GM21619 (cell line): ENCODE data around the gene CNKSR2.

Experiments used
- ATAC-seq: cut with Tn5 transposase; IDR thresholded peaks from one replicate; pipeline ENCODE4 v1.9.1; 2021; ENCODE audit not compliant: unreplicated experiment

CNKSR2 gene

DNA sequence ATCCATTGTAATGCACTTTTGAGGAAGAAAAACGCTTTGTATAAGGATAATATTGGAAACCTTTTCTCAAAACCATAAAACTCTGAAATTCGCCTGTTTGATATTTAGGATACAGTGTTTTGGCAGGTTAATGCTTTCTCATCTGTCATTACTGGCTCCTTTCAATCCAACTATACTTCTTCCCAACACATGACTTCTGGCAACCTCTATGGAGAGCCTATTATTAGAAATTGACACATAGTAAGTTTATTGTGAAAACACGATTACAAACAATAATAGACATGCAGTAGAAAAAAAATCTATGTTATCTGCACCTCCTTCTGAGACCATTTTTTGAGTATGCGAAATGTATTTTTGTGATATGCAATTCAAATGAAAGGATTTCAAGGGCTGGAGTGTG, 288.5 kb downstream of the CNKSR2 start:
- ATAC-seq, result no peak

DNA sequence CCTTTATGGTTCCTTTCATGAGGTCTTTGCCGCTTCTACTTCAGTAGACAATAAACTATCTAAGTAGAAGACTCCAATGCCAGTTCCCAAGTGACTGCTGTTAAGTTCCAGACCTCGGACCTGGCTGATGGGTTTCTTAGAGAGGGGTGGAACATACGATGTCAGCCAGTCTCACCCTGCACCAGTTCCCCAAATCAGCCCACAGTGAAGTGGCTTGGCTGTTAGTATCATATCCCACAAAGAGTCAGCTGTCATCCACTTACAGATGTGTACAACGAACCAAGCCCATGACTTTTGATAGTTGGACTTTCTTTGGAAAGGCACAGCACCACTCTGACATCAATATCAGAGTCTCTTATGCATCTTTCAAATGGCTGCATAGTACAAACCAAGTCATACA, 292.0 kb downstream of the CNKSR2 start:
- ATAC-seq, result no peak

DNA sequence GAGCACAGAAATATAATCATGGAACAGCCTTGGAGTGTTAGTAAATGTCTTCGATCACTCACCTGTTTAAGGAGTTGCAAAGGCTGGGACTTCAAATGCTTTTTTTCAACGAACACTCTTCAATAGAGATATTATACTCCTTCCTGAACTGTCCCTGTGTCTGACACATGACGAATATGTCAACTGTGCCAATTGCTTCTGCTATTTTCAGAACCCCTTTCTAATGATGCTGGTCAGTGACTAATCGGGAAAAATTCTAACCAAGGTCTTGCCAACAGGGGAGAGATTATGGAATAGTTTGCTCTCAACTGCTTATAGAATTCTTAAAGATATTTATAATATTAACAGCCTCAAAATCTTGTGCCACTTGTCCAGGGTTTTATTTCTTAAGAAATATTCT, 292.5 kb downstream of the CNKSR2 start:
- ATAC-seq, result no peak

DNA sequence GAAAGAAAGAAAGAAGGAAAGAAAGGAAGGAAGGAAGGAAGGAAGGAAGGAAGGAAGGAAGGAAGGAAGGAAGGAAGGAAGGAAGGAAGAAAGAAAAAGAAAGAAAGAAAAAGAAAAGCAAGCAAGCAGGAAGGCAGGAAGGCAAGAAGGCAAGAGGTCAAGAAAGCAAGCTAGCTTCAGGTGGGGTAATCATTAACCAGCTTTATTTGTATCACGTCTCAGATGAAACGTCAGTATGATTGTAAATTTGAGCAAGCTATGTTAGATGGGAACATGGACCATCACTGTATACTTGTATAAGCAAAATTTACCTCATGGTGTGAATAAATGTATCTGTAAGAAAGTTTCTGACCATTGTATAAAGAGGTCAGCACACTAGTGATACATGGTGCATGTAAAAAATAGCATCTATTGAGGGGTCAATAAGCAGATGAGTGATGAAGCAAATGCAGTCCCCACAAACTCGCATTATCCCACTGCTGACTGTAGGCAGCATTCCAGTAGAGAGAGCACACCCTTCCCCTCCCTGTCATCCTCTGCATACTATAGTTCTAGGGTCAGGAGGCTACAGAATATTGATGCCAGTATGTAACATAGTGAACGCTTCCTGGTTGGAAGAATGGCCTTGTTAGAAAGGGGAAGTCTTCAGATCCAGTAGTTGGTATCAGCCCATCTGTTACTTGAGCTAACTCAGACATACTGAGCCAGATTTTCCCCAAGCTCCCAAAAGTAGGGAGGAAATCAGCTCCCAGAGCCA, 300.4 kb downstream of the CNKSR2 start:
- no peak for ATAC-seq

DNA sequence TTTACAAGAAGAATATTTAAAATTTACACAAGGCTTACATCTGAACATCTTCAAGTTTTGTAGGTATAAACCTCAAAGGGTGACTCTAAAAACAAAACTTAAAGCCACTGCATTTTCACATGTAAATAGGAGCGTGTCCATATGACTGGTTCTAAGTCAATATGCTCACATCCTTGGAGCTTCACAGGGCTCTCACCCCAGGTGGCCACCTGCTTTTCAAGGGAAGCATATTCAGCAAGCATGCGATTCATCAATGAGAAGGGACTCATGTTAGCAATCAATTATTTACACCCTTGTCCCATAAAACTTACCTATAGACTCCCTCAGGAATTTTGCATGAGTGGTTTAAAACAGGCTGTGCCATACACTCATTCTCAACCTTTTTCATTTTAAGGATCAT, 301.7 kb downstream of the CNKSR2 start:
- no peak for ATAC-seq

DNA sequence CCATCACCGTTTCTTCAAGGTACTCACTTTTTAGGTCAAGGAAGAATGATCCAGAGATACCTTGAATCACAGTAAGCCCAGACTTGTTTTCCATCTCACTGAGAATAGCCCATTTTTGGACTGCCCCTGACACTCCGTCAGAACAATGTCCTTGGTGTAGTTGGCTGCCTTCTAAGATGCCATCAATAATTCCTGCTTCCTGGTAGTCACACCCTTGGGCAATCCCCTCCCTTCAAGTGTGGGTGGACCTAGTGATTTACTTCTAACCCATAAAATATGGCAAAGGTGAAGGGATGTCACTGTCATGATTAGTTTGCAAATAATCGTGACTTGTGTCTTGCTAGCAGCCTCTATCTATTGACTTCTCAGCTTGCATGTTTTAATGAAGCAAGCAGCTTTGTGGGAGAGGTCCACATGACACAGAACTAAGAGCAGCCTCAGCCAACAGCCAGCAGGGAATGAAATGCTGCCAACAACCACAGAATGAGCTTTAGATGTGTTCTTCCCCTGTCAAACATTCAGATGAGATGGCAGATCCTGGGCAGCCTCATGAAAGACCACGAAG, 303.9 kb downstream of the CNKSR2 start:
- no peak for ATAC-seq

DNA sequence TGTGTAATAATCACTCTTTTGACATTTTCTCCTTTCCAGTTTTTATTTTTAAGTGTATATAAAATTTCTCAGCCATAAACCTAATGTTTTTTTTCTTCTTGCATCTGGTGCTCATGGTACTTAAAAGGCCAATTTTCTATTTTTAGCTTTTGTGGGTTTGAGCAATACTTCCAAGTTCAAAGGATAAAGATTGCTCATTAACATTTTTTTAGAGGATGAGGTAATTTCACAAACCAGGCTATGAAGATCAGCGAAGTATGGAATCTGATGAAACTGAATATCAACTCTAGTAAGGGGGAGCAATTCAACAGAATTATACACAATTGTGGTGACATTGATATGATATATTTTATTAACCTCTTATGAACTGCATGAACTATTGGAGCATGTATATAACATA, 309.7 kb downstream of the CNKSR2 start:
- no peak for ATAC-seq

DNA sequence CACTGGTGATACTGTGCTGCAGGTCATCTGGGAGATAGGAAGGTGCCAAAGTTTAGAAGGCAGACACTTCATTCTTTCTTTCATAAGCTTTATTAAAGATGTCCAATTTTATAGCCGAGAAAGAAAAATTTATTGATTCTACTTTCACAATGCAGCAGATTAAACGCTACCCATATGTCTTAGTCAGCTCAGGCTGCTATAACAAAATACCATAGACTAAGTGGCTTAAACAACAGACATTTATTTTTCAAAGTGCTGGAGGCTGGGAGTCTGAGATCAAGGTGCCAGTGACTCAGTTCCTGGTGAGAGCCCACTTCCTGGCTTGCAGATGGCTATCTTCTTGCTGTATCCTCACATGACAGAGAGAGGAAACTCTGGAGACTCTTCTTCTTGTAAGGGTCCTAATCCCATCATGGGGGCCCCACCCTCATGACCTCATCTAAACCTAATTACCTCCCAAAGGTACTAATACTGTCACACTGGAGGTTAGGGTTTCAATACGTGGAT, 317.3 kb downstream of the CNKSR2 start:
- ATAC-seq, result no peak

DNA sequence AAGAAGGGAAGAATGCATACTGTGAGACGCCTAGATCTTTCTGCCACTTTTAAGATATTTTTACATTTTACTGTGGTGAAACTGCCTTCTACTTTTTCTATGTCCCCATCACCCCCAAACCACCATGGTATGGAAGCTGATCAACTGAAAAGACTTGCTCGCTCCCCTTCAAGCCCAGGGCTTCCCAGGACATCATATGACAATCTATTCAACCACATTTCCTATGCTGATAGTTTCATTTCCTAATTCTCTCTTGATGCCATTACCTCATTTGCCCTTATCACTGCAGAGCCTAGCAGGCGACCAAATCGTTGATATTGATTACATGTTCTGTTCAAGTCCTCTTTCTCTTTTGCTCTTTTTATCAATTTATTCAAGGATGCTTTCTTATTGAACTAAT, 324.1 kb downstream of the CNKSR2 start:
- ATAC-seq, result no peak

DNA sequence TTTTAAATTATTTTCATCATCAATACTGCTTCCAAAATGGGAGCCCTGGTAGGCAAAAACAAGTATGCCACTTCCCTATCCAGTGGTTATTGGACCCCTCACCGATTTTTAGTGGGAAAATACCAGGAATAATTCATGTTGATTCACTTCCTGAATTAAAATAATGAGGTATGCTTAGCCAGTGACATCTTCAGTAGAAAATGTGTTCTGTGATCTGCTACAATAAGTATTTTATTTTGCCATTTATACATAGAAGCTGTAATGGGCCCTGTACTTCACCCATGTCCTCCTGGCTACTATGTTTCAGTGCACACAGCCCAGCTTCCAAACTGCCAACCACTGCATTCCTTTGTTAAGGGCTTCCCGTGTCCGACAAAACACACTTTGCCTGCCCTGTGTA, 324.9 kb downstream of the CNKSR2 start:
- ATAC-seq, result no peak

DNA sequence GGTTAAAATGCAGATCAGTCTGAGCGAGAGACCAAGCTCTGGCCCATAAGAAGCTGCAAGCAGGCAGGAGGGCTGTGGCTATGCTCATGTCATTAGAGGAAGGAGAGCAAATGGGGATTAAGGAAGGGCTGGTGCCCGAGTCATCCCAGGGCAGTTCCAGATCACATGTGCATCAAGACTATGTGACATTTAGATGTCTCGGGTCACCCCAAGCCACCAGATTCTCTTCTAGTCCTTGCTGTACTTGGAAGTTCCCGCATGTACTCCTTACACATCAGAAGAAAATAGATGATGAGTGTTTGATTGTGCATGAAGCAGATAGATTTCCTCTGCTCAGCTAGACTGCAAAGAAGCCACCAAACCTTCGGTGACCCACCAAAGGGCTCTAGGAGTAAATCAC, 326.1 kb downstream of the CNKSR2 start:
- ATAC-seq, result no peak

DNA sequence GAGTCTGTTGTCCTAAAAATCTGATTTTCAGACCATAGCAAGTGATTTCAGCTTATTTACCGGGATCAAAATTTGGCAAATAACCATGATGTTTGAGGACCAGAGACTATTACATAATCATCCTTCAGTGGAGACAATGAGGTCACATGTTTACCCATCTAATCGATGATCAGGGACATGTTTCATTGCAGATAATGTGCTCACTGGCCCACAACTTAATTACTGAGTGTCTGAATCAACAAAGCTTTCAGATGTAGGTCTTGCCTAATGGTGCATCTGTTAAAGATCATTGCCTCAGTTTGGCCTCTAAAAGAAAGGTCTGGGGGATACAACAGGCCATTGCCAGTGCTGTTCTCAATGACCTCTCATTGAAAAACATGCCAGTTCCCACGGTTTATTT, 326.7 kb downstream of the CNKSR2 start:
- ATAC-seq, result no peak

DNA sequence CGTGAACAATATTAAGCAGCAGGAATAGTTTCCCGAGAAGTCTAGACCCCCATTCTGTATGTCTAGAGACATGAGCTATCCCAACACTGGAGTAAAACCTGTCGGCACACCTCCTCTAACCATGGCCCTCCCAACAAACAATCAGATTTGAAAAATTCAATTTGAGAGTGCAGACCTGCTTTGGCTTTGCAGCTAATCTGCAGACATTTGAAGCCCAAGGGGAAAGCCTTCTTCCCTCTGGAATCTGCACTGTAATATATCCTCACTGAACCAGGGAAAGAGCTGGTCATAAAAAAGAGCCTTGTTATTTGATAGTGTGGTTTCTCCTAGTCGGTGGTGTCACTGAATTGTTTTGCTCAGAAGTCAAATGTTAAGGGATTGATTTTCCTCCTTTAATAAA, 328.5 kb downstream of the CNKSR2 start:
- ATAC-seq, result no peak
